NCI-H526 treated with DMSO at 0.1 percent for 48 hours (cell line): ENCODE results near the gene GLMP.

Source experiments
- DNase-seq: peaks from one replicate; lab custom pipeline; 2025; lab: John Stamatoyannopoulos, UW

Gene GLMP

DNA sequence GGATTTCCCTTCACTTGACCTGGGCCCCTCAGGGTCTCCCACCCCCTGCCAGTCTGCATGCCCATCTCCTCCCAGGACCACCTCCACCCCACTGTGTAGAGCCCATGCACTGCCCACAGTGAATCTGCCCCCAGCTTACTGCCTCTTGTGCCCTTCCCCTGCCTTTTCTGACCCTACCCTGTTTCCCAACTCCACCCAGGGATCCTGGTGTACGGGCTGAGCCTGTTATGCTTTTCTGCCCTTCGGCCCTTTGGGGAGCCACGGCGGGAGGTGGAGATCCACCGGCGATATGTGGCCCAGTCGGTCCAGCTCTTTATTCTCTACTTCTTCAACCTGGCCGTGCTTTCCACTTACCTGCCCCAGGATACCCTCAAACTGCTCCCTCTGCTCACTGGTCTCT, 9.4 kb downstream of the GLMP start:
- DNase-seq: no peak

DNA sequence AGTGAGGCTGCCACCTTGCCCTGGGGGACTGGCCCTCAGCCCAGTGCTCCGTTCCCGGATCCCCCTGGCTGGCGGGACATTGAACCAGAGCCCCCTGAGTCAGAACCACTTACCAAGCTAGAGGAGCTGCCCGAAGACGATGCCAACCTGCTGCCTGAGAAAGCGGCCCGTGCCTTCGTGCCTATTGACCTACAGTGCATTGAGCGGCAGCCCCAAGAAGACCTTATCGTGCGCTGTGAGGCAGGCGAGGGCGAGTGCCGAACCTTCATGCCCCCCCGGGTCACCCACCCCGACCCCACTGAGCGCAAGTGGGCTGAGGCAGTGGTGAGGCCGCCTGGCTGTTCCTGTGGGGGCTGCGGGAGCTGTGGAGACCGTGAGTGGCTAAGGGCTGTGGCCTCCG, 10.0 kb downstream of the GLMP start:
- DNase-seq: no peak

DNA sequence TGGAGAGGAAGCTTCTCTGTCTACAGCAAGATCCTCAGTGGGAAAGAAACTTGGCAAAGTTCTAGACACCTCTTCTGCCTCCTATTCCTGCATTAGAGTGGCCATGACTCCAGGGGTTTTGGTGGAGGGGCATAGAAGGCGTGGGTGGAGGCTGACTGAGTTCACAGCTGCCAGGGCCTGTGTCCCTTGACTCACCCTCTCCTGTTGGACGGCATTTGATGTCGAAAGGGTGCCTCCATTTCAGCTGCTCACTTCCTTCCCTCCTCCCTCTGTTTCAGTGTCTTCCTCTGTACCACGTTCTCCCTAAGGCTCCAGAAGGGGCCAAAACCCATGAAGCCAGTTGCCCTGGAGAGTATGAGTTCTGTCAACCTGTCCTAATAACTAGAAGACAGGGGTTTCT, 10.7 kb downstream of the GLMP start:
- DNase-seq: no peak

DNA sequence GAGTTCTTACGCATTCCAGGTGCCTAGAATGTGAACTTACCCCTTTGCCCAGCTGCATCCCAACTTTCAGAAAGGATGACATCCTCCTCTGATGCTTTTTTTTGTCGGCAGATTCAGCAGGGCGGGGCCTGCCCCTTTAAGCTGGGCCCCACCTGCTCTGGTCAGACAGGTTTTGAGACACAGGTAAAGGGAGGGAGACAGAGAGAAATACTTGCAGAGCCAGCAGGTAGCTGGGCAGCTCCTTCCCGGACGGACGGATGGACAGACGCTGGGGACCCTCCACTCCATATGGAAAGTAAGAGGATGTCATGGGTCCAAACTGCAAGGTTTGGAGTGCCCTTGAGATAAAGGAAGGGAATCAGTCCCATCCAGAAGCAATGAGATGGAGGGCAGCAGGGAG, 11.4 kb downstream of the GLMP start, which contains the start of gene TMEM79:
TSS of gene TMEM79 (plus strand) at position 214 of the 400 bp plus-strand sequence. CDS start 902 bp downstream, outside the sequence.
- DNase-seq: no peak

DNA sequence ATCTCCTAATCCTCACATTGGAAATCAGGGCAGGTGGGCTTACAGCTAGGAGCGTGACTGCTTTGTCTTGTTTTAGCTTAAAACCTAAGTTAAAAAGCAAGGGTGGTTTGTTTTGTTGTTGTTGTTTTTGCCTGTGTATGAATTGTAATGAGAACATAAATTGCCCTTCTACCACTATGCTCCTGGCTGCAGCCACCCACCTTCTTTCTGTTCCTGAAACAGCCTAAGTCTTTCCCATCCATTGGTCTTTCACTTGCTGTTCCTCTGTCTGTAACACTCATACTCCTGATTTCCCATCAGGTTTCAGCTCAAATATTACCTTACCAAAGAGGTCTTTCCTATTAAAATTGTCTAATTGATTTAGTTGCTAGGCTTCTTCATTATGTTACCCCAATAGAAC, 12.0 kb downstream of the GLMP start:
- no peak for DNase-seq

DNA sequence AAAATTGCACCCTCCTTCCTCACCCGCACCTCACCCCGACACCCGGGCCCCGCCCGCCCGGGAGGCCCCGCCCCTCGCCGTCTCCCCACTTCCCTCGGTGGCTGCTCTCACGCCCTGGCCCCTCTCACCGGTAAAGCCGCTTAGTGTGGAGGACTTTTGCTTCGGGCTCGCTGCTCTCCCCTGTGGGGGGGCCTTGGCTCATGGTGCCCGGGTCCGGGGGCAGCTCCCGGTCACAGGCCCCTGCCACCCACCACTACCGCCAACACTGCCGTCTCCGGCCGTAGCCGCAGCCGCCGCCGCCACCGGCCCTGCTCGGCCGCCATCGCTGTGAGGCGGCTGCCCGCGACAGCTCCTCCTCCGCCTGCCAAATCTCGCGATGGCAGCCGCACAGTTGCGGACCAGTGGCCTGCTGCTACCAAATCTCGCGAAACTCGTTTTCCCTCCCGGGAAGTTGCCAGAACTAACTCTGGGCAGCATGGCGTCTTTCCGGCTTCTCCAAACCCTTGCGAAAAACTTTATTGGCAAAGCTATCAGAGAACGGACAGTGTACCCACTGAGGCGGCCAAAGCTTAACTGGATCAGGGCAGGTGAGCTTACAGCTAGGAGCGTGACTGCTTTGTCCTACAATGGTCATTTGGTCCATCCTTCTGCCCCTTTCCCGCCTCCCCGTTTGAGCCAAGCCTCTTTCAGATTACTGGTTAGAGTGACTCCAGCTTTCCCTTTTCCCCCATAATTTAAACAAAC, 12.8 kb downstream of the GLMP start, which contains the start of gene SMG5:
TSS of gene SMG5 (minus strand) at position 347 of the 744 bp plus-strand sequence. CDS start at position 202, 145 bp downstream.
- DNase-seq: peak; percentile 99

DNA sequence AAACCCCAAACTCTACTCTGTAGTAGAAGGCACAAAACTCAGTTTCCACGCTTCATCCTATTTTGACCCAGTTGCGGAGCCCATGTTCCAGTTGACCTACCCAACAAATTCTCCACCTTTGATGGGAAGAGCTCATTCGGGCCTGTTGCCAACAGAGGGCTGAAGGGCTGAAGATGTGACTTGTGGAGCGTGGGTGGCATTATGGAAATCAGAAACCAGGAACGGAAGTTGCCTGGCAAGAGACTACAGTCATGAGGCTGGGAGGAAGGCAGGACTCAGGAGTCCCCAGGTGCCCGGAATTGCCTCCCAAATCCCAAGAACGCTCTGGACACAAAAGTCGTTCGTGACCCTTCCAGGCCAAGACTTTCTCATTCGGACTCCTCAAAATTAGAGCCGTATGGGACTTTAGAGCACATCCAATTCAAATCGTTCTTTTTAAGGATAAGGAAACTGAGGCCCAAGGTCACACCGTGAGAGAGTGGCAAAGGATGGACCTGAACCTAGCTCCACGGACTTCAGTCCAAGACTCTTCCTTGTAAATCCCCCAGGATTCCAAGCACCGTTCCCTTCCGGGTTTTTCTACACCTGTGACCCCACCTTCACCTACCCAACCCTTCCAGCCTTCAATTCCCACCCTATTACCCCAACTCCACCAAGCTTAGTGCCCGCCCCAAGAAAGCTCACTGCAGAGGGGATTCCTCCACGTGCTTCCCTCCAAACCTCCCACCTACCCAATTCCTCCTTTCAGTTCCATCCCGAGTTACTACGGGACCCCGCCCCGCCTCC, 13.6 kb downstream of the GLMP start:
- peak; percentile 58 for DNase-seq

DNA sequence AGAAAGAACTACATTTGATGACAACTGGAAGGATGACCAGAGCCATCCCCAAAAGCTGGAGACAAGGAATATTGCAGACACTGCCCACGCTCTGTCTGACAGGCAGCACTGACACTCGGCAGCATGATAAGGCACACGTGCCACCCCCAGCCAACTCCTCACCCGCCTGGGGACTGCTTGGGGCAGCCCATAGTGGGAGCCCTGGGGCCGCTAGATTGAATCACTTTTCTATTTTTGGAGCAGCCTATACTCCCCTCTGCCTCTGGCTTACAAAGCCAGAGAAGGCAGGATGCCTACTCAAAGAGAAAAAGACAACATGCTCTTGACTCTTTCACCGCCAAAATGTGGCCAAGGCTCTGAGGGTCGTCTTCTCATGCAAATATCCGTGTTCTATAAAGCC, 14.2 kb downstream of the GLMP start:
- no peak for DNase-seq

DNA sequence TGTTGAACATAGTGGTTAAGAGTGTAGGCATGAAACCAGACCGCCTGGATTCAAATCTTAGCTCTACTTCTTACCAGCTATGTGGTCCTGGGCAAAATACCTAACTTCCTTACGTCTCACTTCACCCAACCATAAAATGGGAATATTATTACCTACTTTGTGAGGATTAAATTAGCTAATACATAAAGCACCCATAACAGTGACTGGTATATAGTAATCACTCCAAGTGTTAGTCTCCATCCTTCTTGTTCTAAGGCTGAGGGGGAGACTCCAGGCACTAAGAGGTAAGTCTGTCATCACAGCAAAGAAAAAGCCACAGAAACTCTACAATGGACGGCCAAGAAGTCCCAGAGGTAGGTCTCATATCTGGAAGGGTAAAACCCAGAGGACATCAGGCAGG, 15.6 kb downstream of the GLMP start:
- no peak for DNase-seq

DNA sequence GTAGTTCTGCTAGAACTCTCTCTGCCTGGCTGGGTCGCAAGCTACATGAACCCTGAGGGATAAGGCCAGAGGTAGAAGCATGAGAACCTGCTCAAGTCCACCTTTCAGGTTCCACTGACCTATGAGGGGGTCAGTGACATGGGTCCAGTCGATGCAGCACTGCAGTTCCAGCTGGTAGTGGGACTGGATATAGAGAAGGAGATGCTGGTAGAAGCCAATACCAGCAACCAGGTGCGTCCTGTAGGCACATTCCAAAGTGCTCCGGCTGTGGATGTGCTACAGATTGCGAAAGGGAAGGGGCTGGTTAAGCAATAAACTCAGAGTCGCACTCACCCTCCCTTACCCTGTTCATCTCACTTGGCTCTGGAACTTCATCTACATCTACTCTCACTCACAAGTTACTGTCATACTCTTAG, 18.5 kb downstream of the GLMP start:
- no peak for DNase-seq

DNA sequence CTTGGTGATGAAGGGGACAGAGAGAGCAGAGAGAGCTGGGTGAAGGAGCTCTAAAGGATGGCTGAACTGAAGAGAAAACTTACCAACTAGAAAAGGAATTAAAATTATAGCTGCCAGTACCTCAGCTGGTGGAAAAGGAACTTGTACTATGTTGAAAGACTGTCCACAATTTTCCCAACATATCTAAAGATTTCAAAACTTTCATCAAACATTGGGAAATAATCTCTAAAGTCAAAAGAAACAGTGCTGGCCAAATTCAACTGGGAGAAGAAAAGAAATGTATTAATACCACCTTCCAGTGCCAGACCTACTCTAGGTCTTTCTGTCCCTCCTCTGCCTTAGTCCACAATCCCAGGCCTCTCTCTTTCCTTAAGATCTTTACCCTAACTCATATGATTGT, 18.9 kb downstream of the GLMP start:
- no peak for DNase-seq

DNA sequence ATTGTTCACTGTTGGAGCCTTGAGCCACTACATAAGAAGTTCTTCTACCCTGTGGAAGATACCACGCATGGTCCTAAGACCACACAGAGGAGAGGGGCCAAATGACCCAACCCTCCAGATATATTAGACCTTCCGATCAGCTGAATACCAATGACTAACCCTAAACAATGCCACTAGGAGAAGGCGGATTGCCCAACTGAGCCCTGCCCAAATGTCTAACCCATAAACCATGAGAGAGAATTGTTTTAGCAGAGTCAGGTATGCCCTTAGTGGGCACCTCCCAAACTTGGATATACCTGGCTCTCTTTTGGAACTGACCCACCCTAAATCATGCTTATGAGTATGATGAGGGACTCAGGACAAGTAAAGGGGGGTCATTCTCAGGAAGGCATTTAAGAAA, 25.2 kb downstream of the GLMP start:
- DNase-seq: no peak

DNA sequence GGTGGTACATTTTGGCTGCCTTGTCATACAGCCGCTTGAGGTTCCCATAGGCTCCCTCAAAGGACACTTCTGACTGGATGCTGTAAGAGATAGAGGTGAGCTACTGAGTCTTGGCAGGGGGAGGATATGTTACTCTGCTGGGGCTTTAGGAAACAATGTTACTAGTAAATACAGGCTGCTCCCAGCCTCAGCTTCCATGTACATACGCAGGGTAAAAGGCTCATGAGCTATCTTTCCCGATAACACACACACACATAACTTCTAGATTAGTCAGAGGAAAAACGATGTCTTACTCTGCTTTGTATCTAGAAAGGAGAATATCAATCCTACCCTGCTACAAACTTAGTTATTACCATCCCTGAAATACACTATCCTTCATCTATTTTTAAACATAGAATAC, 27.1 kb downstream of the GLMP start:
- no peak for DNase-seq

DNA sequence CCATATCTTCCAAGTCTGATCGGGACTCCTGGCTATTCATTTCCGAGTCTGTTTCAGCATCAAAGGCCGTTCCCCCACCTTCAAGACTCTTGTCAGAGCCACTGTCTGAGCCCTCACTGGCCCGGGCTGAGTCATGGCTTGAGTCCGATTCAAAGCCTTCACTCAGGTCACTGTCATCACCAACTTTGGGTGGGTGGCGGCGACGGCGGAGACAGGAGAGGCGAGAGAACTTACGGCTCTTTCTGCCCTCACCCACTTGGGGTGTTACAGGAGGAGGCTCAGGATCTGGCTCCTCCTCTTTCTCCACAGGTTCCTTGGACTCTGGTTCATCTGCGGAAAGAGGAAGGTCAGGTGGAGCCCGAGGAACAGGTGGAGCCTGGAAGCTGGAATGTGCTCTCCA, 29.4 kb downstream of the GLMP start:
- DNase-seq: no peak

DNA sequence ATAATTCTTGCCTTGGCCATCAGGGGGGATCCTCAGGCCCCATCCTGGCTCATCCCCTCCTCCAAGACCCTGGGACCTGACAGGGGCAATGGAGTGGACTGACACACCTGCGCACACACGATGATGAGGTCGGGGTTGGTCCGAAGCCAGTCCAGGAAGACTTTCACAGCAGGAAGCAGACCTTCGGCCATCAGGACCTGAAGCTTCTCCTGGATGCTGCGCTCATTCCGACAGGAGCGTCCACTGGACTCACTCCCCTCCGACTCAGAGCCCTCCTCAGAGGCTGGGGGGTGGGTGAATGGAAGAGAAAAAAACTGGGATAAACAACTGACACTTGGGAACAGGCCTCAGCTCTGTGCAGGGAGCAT, 32.2 kb downstream of the GLMP start:
- DNase-seq: no peak

DNA sequence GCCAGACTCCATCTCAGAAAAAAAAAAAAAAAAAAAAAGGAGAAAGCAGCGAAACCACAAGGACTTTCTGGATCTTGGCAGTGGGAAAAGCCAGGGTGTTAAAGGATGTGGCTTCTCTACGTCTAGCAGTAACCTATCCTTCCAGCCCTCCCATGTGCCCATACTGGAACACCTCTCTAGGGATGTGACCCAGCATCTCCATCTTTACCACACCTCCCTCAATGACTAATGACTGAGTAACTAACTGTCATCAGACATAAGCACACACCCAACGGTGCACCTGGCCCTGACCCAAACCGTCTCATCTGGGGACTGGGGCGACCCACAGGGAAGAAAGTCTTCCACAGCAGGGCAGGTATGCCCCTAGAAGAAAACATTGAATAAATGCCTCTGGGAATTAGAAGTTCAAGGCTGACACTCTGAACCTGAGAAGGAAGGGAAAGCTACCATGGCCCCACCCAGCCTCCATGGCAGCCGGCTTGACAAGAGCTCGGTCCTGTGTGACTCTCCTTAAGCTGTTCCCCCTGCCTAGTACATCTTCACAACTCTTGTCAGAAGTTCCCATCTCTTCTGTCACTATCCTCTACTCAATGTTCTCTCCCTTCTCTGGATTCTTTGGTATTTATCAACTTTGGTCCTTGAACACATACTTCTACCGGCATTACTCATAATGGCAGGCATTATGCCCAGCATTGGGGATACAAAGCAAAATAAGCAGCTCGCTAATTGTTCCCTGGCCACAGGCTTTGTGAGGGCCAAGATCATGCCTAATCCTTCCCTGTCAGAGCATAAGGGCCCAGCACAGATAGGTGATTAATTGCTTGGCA, 32.8 kb downstream of the GLMP start:
- DNase-seq: no peak

DNA sequence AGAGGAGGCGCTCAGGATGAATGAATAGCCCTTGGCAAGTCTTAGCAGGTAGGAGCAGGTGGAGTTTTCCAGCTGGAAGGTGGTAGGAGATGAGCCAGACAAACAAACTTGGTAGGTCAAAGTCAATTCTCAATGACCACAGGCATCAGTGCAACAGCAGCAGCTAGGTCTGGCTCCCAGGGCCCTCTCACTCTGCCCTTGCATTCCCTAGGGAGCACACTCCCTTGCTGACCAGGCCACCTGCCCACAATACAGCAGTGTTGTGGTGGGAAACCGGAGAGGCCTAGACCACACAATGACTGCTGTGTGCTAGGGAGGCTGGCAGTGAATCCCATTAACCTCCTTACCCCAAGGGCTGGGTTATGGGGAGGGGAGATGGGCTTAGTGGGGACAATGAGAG, 34.6 kb downstream of the GLMP start:
- DNase-seq: no peak

DNA sequence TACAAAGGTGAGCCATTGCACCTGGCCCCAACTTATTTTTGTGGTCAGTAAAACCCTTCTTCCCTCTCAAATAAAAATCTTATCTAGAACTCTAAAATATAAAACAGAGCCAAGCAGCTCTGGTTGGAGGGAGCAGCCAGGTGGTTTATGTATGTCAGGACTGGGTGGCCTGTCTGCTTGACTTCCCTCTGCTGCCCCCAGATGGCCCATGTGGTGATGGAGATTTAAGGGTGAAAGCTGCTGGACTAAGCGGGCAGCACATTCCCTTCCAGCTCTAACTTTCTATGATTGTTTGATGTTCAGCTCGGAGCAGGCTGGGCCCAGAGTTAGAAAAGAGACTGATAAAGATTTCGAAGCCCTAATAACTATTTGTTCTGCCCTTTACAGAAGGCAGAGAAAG, 35.7 kb downstream of the GLMP start:
- no peak for DNase-seq

DNA sequence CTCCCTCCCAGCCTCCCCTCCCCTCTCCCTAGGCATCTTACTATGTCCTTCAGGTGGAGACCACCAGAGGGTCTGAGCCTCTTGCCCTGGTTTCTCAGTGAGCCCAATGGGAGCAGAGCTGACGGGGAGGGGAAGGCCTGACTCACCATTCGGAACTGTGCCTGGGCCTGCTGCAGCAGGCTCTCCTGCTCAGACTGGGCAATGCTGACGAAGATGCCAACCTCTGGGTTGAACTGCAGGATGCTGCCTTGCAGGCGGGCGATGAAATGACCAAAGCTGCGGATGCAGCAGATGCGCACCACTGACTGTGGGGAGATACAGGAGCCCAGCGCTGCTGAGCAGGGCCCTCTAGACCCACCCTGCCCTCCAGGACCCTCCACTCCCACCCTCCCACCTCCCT, 36.6 kb downstream of the GLMP start:
- no peak for DNase-seq

DNA sequence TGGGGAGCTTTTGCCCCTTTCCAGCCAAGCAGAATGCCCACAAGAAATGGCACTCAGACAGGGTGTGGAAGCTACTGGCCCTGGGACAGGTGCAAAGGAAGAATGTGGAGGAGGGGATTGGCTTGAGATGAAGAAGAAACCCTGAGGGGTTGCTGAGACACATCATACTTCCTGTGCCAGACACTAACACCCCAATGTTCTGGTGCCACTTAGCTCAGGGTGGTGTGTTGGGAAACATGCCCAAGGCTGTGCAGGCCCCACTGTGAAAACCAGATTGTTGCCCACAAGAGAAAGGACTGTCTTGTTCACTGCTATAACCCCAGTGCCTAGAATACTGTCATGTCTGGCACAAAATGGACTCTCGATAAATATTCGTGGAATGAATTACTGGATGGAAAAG, 37.8 kb downstream of the GLMP start:
- no peak for DNase-seq

DNA sequence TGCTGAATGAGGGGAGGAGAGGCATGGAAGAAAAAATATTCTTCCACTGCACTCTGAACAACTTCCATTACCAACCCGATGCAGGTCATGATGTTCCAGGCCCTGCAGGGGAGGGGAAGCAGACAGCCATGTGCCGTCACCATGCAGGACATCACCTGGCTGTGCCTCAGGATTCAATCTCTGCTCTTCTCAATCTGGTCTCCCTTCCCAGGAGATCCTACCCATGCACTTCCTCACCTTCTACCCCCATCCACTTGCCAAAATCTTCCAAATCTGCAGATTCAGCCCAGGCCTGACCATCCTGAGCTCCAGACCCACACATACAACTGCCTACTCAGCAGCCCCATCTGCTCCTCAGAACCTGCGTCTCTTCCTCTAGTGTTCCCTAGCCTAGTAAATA, 41.8 kb downstream of the GLMP start:
- DNase-seq: no peak

DNA sequence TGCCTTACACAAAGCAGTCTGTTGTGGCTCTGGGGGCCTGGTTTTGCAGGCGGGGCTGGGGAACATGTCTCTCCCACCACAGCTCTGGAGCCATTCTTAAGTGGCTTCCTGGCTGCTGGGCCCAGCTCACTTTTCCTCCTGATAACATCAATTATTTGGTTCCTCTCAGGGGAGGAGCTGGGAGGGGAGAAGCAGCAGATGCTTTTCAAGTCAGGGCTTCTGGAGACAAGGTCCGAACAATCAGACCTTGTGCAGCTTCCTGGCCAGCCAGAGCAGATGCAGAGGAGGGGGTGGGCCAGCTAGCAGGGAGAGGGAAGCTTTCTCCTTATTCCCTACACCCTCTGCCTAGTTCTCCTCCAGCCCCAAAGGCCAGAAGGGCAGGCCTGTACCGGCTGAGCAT, 44.0 kb downstream of the GLMP start:
- DNase-seq: no peak

DNA sequence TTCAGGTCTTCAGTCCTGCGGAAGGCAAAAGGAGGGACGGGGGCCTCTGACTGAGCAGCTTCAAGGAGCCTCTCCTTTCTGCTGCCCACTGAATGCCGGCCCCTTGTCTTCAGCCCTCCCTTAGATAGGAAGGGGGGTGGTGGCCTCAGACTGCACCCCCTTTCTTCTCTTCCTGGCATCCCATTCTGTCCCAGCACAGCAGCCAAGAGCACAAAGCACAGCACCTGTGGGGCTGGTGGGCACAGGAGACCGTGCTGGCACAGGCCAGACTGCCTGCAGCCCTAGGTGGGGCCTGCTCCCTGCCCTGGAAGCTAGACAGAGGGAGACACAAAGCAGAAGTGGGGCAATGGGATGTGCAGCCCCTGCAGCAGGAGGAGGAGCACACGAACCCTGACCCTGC, 45.9 kb downstream of the GLMP start:
- DNase-seq: no peak
